Measurements from ENCODE around the gene ZNF536.
"Not testable (repeated sequence)": the region's sequence is repeated elsewhere in the genome, so short reads cannot be mapped to it uniquely, and the experiment has no call there.

The ZNF536 gene

GRCh38 chr19:30443531-30444252, 71.5 kb downstream of the ZNF536 start:
- in situ Hi-C loops (cut with MboI; ENCODE audit: low sequenced_read_pairs): no loop called here

GRCh38 chr19:30444253-30444671, 72.1 kb downstream of the ZNF536 start:
- in situ Hi-C loops (cut with MboI; ENCODE audit: low sequenced_read_pairs): no loop called here

GRCh38 chr19:30444686-30445232, 72.6 kb downstream of the ZNF536 start:
- in situ Hi-C loops (cut with MboI; ENCODE audit: low sequenced_read_pairs): no loop called here

GRCh38 chr19:30445385-30445784, 73.2 kb downstream of the ZNF536 start:
- in situ Hi-C loops (cut with MboI; ENCODE audit: low sequenced_read_pairs): no loop called here

GRCh38 chr19:30446120-30446519, 73.9 kb downstream of the ZNF536 start:
- in situ Hi-C loops (cut with MboI; ENCODE audit: low sequenced_read_pairs): not testable (repeated sequence)

GRCh38 chr19:30446850-30447552, 74.8 kb downstream of the ZNF536 start:
- in situ Hi-C loops (cut with MboI; ENCODE audit: low sequenced_read_pairs): no loop called here

- in situ Hi-C loops (cut with MboI; ENCODE audit: low sequenced_read_pairs): no loop called here
Observed at GRCh38 chr19:30447553-30447870, 75.3 kb downstream of the ZNF536 start.

- in situ Hi-C loops (cut with MboI; ENCODE audit: low sequenced_read_pairs): no loop called here
Observed at GRCh38 chr19:30448386-30449077, 76.3 kb downstream of the ZNF536 start.

GRCh38 chr19:30449078-30449590, 77.0 kb downstream of the ZNF536 start:
- in situ Hi-C loops (cut with MboI; ENCODE audit: low sequenced_read_pairs): no loop called here

GRCh38 chr19:30449673-30450072, 77.5 kb downstream of the ZNF536 start:
- in situ Hi-C loops (cut with MboI; ENCODE audit: low sequenced_read_pairs): no loop called here

GRCh38 chr19:30450100-30450499, 77.9 kb downstream of the ZNF536 start:
- in situ Hi-C loops (cut with MboI; ENCODE audit: low sequenced_read_pairs): no loop called here

- in situ Hi-C loops (cut with MboI; ENCODE audit: low sequenced_read_pairs): no loop called here
Observed at GRCh38 chr19:30450835-30451321, 78.7 kb downstream of the ZNF536 start.

GRCh38 chr19:30452931-30453330, 80.7 kb downstream of the ZNF536 start:
- in situ Hi-C loops (cut with MboI; ENCODE audit: low sequenced_read_pairs): no loop called here

GRCh38 chr19:30453743-30454142, 81.6 kb downstream of the ZNF536 start:
- in situ Hi-C loops (cut with MboI; ENCODE audit: low sequenced_read_pairs): no loop called here

GRCh38 chr19:30455881-30456280, 83.7 kb downstream of the ZNF536 start:
- in situ Hi-C loops (cut with MboI; ENCODE audit: low sequenced_read_pairs): no loop called here

GRCh38 chr19:30457484-30457883, 85.3 kb downstream of the ZNF536 start:
- in situ Hi-C loops (cut with MboI; ENCODE audit: low sequenced_read_pairs): no loop called here

GRCh38 chr19:30459859-30460258, 87.7 kb downstream of the ZNF536 start:
- in situ Hi-C loops (cut with MboI; ENCODE audit: low sequenced_read_pairs): no loop called here

- in situ Hi-C loops (cut with MboI; ENCODE audit: low sequenced_read_pairs): no loop called here
Observed at GRCh38 chr19:30464162-30464561, 92.0 kb downstream of the ZNF536 start.

- in situ Hi-C loops (cut with MboI; ENCODE audit: low sequenced_read_pairs): not testable (repeated sequence)
Observed at GRCh38 chr19:30466598-30466997, 94.4 kb downstream of the ZNF536 start.

GRCh38 chr19:30467239-30467638, 95.1 kb downstream of the ZNF536 start:
- in situ Hi-C loops (cut with MboI; ENCODE audit: low sequenced_read_pairs): no loop called here

GRCh38 chr19:30469774-30470173, 97.6 kb downstream of the ZNF536 start:
- in situ Hi-C loops (cut with MboI; ENCODE audit: low sequenced_read_pairs): no loop called here

Measured in HL-60/S4 (cell line).